GDM1 (cell line): ENCODE results near the gene SMIM5.

Experiments used
- DNase-seq: peaks from one replicate; lab custom pipeline; 2025; lab: John Stamatoyannopoulos, UW

Gene SMIM5

GRCh38 chr17:75603123-75603522, 30.1 kb upstream of the SMIM5 start:
- no peak for DNase-seq

GRCh38 chr17:75604034-75604695, 29.1 kb upstream of the SMIM5 start:
- DNase-seq: no peak

GRCh38 chr17:75605790-75606189, 27.4 kb upstream of the SMIM5 start:
- DNase-seq: no peak

- DNase-seq: no peak
Observed at GRCh38 chr17:75607086-75607485, 26.1 kb upstream of the SMIM5 start.

GRCh38 chr17:75610103-75610984, 22.9 kb upstream of the SMIM5 start:
- DNase-seq: no peak

GRCh38 chr17:75611851-75612429, 21.3 kb upstream of the SMIM5 start:
- no peak for DNase-seq

- no peak for DNase-seq
Observed at GRCh38 chr17:75612906-75613626, 20.2 kb upstream of the SMIM5 start.

GRCh38 chr17:75614006-75614405, 19.2 kb upstream of the SMIM5 start:
- no peak for DNase-seq

GRCh38 chr17:75614556-75615270, 18.5 kb upstream of the SMIM5 start:
- no peak for DNase-seq

- DNase-seq: no peak
Observed at GRCh38 chr17:75615301-75615700, 17.9 kb upstream of the SMIM5 start.

- no peak for DNase-seq
Observed at GRCh38 chr17:75616521-75617122, 16.6 kb upstream of the SMIM5 start.

- DNase-seq: no peak
Observed at GRCh38 chr17:75617218-75617617, 16.0 kb upstream of the SMIM5 start.

- DNase-seq: no peak
Observed at GRCh38 chr17:75617675-75618074, 15.6 kb upstream of the SMIM5 start.

GRCh38 chr17:75619506-75620431, 13.5 kb upstream of the SMIM5 start:
- DNase-seq: no peak

GRCh38 chr17:75621489-75621888, 11.7 kb upstream of the SMIM5 start:
- DNase-seq: no peak

- DNase-seq: no peak
Observed at GRCh38 chr17:75622076-75622475, 11.2 kb upstream of the SMIM5 start.

- no peak for DNase-seq
Observed at GRCh38 chr17:75622771-75623273, 10.4 kb upstream of the SMIM5 start.

- no peak for DNase-seq
Observed at GRCh38 chr17:75623386-75623785, 9.8 kb upstream of the SMIM5 start.

- no peak for DNase-seq
Observed at GRCh38 chr17:75624021-75624420, 9.2 kb upstream of the SMIM5 start.
